Fibroblast of the aortic adventitia (primary cell): ENCODE results near the gene TPR. TPM values are rescaled to one million over a fixed set of nuclear protein-coding genes. Genes with fewer than 3 reads are reported as not detected.
A peak's percentile ranks its signal among the peaks of the same experiment; 100 is the strongest.
"Not testable (repeated sequence)": the region's sequence is repeated elsewhere in the genome, so short reads cannot be mapped to it uniquely, and the experiment has no call there.

Source experiments
- DNase-seq: peaks from one replicate; pipeline ENCODE4 v3.0.0-alpha.2; 2010; ENCODE audit warnings: low read depth
- H3K4me3 ChIP-seq: 2 replicates; pipeline ENCODE4 v1.5.1; 2011; ENCODE audit warnings: low read depth, mild to moderate bottlenecking, control low read depth, low read length, moderate library complexity
- CTCF ChIP-seq: IDR thresholded peaks from 2 replicates; pipeline ENCODE4 v1.5.1; 2011; ENCODE audit warnings: mild to moderate bottlenecking, low read length, control low read depth, inconsistent platforms; ENCODE audit not compliant: insufficient read depth
- total RNA-seq: library from RNA; depleted of rRNA; stranded (reverse); fragments of >200 nt; gene quantifications from 2 replicates; pipeline ENCODE4 v1.2.3, GENCODE V29; 2012; ENCODE audit warnings: low replicate concordance

The TPR gene
- total RNA-seq, 1 donor, result 105 TPM

DNA sequence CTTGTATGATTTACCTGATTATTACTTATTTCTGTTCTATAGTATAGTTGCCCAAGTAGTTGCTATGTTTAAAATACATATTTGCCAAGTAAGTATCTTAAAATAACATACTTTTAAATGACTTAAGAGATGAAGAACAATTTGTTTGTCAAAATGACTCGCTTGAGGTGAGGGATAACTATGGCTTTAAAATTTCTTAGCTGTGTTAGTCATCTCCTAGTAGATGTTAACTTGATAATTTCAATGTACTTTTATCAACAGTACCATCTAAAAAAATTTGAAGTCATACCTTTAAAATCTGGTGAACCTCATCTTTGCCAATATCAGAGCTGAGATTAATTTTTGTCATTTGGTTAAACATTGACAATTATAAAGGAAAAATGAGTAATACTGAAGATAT, 38.3 kb upstream of the TPR start:
- no peak for DNase-seq
- no peak overlapping the region for H3K4me3 ChIP-seq
- no peak for TF ChIP-seq CTCF

DNA sequence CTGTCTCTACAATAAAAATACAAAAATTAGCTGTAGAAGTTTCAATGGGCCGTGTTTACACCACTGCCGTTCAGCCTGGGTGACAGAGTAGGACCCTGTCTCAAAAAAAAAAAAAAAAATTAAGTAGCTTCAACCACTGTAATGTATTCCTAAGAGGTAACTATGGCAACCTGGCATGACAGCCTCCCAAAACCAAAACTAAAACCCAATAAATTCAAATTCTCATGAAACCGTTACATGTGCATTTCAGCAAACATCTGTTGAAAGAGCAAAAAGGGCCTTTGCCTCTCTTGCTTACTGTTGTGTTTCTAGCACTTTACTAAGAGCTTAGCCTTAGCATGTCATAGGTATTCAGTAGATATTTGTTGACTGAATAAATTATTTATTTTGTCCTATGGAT, 34.0 kb upstream of the TPR start:
- no peak for DNase-seq
- TF ChIP-seq CTCF, result no peak
- H3K4me3 ChIP-seq, result no peak overlapping the region

DNA sequence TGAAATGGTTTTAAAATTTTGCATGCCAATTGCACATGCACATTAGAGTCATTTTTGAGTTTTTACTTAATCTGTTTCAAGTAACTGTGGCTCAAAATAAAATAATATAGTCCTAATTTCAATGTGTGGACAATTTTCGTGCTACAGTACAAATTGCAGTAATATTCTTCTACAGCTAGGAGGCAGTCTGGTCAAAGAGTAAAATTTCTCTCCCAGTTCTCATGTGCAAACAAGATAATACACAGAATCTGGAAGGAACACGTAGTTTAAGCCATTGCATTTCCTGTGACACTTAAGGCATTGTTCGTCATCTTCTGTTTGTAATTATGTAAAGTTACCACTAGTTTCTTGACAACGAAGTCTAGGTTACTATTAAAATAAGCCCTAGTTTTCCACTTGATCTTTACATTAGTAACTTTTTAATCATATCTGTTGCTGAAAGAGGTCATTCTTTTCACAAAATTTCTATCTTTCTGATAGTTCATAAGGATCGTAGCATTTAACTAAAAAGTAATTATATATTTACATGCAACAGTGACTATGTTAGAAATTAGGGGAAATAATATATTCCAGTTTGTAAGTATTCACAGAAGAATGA, 29.5 kb upstream of the TPR start:
- H3K4me3 ChIP-seq, result no peak overlapping the region
- TF ChIP-seq CTCF, result peak; percentile 79
- DNase-seq, result peak; percentile 91

DNA sequence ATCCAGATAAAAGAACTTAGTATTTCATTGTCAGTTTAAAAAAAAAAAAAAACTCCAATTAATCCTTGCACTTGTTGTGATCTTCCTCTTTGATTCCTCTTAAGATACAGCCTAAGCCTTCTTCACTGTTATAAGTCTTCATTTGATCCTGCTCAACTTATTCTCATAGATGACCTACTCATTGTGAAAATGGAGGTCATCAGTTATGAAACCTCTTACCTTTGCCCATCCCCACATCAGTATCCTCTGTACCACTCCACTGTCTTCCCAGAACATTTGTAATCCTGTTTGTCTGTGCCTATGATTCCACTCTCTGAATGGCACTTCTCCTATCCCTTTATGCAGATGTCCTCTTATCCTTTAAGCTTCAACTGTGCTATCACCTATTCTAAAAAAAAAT, 28.6 kb upstream of the TPR start:
- DNase-seq, result no peak
- no peak overlapping the region for H3K4me3 ChIP-seq
- no peak for TF ChIP-seq CTCF

DNA sequence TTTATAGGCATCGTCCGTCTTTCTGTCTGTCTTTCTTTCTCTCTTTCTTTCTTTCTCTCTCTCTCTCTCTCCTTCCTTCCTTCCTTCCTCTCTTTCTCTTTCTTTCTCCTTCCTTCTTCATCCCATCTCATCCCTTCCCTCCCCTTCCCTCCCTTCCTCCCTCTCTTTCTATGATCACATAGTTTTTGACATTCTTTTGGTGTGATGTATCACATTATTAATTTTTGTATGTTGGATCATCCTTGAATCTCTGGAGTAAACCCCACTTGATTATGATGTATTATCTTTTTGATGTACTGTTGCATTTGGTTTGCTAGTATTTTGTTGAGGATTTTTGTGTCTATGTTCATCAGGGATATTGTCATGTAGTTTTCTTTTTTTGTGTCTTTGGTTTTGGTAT, 26.4 kb upstream of the TPR start:
- not testable (repeated sequence) for DNase-seq, H3K4me3 ChIP-seq

DNA sequence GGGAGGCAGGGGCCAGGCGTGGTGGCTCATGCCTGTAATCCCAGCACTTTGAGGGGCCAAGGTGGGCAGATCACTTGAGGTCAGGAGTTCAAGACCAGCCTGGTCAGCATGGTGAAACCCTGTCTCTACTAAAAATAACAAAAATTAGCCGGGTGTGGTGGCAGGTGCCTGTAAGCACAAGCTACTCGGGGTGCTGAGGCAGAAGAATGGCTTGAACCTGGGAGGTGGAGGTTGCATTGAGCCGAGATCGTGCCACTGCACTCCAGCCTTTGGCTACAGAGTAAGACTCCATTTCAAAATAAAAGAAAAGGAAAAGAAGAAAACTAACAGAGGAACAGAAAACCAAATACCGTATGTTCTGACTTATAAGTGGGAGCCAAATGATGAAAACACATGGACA, 17.7 kb upstream of the TPR start:
- not testable (repeated sequence) for H3K4me3 ChIP-seq, DNase-seq

GRCh38 chr1:186391841-186392240, 16.8 kb upstream of the TPR start:
- no peak for TF ChIP-seq CTCF
- no peak for DNase-seq
- no peak overlapping the region for H3K4me3 ChIP-seq

GRCh38 chr1:186390925-186391324, 15.9 kb upstream of the TPR start:
- no peak overlapping the region for H3K4me3 ChIP-seq
- DNase-seq, result no peak
- TF ChIP-seq CTCF, result no peak
